SHP77 treated with DMSO at 0.1 percent for 48 hours (cell line): ENCODE data around the gene CCDC88A.
"Not testable (repeated sequence)": the region's sequence is repeated elsewhere in the genome, so short reads cannot be mapped to it uniquely, and the experiment has no call there.

Source experiments
- DNase-seq: peaks from one replicate; lab custom pipeline; 2025; lab: John Stamatoyannopoulos, UW

The CCDC88A gene

DNA sequence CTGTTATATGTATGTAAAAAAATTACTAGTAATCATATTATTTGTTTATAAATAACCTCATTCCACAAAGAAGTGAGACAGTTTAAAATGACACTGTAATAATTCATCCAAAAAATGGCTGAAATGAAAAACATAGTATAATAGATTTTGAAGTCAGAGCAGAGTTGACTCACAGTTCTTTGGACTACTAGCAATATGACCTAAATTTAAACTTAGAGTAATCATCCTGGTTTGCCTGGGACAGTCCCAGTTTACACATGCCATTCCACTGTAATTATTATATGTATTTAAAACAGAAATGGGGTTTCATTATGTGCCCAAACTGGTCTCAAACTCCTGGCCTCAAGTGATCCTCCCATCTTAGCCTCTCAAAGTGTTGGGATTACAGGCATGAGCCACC is 48.3 kb downstream of the CCDC88A start:
- DNase-seq: no peak

DNA sequence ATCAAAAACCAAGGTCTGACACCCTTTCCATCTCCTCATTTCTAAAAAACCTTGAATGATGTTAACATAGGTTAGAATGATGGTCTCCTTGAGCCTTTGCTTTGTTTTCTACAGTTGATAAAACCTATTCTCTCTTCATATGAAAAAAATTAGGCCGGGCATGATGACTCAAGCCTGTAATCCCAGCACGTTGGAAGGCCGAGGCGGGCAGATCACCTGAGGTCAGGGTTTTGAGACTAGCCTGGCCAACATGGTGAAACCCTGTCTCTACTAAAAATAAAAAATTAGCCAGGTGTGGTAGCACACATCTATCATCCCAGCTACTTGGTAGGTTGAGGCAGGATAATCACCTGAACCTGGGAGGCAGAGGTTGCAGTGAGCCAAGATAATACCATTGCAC is 49.4 kb downstream of the CCDC88A start:
- no peak for DNase-seq

DNA sequence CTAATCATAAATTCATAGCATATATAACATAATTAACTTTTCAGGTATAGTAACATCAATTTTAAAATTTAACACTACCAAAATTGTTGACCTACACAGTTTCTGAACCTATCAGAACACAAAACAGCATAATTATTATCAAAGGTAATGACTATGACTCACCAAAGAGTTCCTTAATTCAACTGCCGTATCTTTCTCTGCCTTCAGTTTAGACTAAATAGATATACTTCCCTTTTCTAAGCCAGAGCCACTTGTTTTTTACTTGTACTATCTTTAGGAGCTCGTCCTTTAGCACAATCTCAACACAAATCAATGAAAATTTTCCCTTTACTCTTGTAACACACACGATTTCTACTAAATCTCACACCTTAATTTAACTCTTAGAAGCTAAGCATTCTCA is 54.4 kb downstream of the CCDC88A start:
- no peak for DNase-seq

DNA sequence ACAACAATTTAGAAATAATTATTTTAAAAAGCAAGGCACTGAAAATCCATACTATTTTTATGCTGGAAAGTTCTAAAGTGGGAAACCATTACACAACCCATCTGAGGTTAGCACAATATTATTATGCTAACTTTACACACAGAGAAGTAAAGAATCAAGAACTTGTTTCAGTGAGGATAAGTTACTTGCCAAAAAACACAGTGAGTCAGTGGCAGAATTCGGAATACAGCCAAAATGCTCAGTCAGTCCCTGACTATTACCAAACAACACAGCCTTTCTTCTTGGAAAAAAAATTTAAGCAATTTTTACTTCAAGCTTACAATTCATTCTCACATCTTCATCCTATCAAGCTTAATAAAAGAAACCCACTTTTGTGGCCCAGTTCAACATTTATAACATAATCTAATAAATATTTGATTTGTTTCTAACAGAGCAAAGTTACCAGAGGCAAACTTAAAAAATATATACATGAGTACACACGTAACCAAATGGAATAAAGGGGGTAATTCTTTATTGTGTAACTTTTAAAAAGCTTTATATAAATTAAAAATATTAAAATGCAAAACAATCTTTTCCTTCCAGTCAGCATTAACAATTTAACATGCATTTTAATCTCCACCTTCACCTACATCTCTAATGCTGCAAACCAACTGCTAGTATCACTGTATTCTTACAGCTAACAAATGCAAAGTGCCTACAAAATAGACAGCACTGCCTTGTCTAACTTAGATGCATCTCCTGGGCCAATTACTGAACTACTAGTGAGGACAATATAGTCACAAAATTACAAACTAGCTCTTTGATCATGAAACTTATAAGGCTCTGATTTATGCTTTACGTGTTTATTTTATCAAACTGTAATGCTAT is 55.2 kb downstream of the CCDC88A start:
- DNase-seq: no peak

DNA sequence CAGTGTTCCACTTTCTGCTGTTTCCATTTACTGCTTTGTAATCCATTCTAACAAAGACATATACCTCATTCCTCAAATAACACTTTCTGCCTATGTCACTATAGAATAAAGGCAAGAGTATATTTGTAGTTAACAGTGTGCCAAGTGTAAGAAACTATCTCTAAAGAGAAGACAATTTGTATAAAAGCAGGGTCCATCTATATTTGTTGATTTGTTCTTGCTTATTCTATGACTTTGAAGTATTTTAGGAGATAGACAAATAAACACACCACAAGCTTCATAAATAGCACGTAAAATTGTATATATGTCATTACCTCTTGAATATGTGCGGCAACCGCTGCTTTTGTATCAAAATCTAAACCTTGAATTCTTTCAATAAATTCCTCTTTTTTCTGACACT is 56.0 kb downstream of the CCDC88A start:
- no peak for DNase-seq

DNA sequence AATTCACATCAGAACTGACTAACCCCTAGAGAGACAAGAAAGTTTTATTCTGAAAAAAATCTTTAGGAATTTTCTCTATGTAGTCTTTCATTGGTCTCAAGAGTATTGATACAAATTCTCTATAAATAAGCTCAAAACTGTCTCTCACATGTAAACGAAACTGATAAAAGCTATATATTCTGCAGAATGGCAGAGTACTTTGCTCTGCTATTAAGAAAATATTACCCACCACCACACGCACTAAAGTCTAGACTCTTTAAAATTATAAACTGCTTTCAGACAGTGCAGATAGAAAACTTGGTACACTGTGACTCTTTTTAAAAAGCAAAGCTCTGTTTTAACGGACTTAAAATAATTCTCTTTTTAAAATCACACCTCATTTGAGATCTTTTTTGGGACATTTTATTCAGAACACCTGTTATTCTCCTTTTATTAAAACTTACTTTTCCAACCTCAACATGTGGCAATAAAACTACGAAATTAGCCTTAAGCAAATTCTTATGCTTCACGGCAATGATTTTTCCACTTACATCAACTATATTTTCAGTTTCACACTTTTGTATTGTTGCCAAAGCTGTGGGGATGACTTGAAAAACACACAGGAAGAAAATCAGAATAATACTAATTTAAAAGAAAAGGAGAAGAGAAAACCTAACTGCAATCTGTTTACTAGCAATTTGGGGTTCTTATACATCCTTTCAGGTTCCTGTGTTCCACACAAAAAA is 58.0 kb downstream of the CCDC88A start:
- no peak for DNase-seq

DNA sequence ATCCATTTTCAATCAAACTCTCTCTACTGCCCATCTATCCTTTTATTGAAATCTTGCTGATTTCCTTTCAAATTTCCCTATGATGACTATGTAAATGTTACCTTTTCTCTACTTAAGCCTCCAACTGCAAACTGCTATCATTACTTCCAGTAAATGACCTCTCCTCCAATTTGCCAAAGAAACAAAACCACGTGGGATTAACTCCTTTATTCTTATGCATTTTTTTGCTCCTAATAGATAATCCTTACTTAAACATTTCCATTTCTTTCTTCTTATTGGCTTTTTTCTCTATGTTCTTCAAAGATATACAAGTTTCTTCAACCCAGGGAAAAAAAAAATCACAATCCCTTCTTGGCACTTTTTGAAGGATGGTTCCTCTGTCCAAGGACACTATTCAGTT is 61.2 kb downstream of the CCDC88A start:
- DNase-seq: no peak

DNA sequence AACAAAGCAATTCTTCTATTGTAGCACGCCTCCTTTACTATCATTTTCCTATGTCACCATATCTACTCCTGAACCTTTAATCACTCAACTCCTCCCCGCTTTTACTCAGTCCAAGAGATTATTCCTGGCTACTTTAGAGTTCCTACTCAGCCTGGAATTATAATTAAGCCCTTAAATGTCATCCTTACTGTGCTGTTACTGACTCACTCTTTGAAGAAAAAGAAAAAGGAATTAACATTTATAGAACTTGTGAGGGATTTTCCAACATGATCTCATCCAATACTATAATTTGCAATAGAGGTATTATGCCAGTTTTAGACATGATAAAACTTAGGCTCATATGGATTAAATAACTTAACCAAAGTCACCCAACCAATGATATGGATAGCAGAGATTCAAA is 61.7 kb downstream of the CCDC88A start:
- no peak for DNase-seq

DNA sequence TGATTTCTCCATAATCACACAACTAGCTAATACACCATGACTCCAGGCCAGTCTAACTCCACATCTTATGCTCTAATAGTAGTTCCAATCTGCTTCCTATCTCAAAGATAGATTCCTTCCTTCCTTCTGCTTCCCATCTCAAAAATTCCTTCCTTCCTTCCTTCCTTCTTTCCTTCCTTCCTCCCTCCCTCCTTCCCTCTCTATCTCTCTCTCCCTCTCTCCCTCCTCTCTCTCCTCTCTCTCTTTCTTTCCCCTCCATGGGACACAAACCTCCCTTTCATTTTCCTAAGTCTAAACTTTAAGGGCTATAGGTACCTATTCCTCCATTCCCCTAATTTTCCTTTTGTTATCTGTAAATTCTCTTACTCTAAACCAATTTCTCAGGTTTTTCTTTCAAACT is 62.5 kb downstream of the CCDC88A start:
- DNase-seq: no peak

DNA sequence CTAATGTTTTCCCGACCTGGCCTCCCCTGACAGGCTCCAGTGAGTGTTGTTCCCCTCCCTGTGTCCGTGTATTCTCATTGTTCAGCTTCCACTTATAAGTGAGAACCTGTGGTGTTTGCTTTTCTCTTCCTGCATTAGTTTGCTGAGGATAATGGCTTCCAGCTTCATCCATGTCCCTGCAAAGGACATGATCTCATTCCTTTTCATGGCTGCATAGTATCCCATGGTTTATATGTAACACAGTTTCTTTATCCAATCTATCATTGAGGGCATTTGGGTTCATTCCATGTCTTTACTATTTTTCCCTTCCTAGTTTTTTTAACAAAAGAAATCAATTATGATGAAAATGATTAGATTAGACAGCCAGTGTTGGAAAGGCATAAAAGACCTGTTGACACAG is 63.5 kb downstream of the CCDC88A start:
- not testable (repeated sequence) for DNase-seq

DNA sequence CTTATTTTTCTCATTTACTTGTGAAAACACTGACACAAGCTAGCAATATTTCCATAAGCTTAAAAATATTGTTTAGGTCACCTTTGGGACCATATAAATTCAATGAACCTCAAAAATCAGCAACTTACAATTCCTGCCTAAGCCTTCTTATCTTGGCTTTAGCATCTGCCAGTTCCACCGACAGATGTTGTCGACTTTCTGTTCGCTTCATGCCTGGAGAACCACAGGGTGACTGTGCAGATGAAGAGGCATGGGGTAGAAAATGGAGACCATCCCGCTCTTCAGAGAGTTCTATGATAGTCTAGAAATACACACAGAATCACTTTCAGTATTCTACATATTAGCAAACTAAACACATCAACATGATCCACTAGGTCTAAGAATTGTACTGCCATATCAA is 64.2 kb downstream of the CCDC88A start:
- DNase-seq: no peak

DNA sequence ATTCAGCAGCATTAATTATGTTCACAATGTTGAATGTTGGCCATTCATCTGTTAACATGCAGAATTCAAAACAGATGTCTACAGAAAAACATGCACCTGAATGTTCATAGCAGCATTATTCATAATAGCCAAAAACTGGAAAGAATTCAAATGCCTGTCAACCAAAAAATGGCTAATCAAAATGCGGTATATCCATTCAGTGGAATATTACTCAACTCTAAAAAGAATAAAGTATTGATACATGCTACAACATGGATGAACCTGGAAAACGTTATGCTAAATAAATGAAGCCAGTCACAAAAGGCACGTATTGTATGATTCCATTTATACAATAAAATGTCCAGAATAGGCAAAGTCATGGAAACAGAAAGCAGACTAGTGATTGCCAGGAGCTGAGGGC is 68.0 kb downstream of the CCDC88A start:
- no peak for DNase-seq

DNA sequence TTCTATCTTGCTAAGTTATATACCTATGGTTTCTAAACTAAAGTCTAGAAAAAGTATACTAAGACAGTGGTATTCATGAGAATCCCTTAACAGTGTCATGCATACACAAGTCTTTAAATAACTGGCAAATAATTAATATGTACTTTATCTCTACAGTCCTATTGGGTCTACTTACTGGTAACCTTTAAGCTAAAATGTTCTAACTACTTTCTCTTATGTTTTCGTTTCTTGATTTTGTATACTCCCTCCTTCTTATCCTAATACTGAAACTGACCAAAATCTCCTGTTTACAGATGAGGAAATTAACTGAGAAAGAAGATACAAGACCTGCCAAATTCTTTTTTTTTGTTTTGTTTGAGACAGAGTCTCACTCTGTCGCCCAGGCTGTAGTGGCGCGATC is 74.6 kb downstream of the CCDC88A start:
- DNase-seq: no peak

DNA sequence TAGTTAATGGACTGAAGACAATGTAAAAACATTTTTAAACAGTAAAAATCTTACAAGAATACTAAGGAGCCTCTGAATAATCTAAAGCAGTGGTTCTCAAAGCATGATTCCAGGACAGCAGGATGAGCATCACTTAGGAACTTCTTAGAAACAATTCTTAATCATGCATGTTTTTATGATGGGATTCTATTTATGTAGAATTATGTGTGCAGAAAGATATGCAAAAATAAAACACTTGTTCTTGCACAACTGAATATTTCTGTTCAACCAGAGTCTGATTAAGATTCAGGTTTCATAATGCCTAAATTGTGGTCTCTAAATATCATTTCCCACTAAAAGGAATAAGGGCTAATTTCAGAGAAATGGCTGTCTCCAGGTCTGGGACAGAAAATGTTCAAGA is 81.4 kb downstream of the CCDC88A start:
- DNase-seq: no peak

DNA sequence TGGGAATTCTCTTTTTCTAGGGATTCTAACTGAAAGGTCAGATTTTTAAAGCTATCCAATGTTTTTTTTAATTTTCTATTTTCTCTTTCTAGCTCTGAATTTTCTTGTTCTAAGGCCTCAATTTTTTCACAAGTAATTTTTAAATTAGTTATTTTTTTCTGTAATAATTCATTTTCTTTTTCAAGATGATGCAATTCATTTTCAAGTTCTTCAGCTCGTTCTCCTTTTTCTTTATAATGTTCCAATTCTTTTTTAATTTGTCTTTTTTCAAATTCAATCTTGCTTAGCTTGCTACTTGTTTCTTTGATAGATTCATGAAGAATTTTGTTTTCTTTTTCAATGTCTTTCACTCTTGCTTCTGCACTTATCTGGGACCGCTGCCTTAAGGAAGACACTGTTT is 84.9 kb downstream of the CCDC88A start:
- DNase-seq: no peak

DNA sequence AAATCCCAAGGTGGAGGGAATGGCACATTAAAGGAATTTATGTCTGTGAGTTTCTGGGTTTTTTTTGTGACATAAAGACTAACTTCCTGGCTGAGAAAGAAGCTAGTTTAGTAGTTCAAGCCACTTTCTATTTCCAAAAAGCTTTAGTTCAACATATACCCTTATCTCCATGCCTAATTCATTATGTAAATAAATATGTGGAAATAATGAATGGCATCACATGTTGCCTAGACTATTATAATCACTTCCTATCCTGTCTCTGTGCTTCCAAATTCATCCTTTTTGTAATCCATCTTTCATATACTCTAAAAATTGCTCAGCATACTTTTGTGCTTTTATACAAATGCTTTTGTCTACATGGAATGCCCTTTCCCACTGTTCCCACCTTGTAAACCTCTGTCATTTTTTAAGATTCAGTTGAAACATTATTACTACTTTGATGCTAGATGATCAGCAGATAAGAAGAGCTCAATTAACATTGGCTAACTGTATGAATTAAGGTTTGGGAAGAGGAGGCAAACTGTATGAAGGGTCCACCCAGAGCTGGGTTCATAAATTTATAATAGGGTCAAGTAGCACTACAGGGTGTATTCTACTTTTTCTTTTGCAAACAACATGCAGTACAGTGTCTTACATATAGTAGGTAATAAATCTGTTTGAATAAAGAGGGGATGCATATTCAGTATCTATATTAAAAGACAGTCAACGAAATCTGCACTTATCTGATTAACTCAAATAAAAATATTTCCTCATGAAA is 88.9 kb downstream of the CCDC88A start:
- DNase-seq: no peak

DNA sequence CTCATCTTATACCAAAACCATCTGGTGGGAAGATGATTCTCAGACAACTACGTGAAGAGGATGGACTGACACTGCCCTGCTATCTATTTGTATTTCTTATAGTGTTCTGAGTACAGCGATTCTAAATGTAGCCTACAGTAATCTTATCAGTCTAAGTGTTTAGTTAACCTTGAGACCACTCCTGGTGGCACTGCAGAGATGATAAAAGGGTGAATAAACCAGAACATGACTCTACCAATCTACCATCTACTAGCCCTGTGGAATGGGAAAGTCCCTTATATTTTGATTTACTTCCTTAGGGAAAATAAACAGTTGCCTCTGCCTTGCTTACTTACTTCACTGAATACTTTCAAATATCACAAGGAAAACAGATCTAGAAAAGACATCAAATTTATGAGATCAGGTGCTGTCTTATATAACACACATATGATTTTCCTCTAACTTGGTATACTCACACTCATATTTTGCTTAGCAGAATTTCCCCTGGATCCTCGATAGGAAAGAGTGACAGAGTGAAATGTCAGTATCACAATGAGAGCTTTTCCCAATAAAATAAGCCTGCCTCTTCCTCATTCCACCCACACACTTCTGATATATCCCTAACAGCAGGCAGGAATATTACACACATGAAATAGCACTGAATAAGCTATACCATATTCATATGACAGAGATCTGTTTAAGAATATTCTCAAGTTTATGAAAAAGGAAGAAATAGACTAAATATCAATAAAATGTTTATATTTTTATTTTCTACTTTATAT is 92.0 kb downstream of the CCDC88A start:
- no peak for DNase-seq

DNA sequence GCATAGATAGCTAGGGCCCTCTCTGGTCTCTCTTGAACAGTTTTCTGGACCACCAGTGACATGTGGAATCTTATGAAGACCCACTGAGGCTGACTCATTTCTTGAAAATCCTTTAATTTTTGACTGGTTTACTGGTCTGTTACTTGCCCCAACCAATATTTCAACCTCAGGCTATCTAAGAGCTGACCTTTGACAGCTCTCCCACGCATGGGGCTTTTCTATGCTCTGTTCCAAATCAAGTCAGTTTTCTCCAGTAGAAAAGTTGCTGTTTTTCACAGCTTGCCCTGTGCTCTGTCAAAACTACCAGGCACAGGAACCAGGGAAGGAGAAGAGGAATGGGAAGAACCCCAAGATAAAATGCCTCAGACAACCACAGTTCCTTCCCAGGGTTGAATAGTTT is 104.7 kb downstream of the CCDC88A start:
- no peak for DNase-seq

DNA sequence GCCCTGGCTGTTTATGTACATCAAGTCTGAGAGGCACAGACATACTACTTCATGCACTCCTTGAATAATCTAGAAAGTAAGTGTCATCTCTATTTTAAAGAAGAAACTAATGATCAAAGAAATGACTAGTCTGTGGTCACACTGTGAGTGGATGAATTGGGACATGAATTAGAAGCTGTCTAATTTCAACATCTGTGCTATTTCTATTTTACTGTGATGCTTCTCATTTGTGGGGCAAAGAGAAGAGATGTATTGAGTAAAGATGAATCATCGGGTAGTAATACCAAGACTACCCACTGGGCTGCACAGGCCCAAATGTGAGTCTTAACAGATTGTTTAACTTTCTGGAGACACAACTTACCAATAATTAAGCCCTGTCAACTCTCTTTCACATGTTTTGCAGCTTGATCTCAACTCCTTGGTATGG is 108.2 kb downstream of the CCDC88A start:
- DNase-seq: no peak

DNA sequence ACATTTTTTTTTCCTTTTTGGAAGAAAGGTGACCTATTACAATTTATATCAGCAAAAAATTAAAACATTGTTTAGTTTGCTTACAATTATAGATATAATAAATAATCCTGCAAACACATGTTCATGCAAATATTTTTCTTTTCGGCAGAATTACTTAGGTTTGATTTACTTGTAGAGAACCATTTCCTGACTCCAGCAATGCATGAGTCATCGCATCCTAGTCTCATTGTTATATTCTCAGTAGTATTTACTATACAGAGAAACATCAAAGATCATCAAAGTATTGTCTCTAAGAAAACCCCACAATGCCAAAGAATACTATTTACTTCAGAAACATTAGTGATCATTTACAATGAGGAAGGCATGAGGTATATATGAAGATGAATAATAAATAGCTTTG is 110.2 kb downstream of the CCDC88A start:
- no peak for DNase-seq

DNA sequence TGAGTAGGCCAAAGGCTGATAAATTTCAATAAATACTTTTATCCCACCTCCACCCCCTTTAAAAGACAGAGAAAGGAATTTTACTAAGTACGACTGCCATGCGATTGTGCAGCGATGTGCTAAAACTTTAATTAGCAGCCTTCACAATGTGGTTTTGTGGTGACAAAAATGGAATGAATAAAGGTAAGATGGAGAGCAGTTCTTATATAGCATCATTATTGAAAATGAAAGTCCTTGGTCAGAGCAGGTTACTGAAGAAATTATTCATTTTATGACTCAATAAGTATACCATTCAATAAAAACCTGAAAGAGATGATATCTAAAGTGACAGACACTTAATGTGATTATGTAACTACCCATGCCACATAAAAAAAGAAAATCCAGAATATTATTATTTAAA is 117.4 kb downstream of the CCDC88A start:
- no peak for DNase-seq

DNA sequence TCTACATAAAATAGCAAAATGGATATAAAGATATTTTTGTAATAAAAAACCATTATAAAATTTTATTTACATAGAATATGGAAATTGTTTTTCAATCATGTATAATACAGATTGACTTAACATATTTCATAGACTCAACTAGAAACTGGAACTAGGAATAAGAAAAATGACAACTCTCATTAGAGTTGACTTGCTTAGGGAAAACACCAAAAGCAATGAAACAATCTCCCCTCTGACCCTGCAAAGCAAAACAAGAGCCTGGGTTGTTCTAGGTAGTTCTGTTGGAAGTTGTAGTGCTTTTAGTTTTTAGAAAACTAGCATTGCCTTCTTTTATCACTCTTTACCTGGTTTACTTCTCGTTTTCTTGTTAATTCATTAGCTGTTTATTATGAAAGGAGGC is 118.4 kb downstream of the CCDC88A start:
- no peak for DNase-seq
